GM21825 (cell line): Measurements from ENCODE around the gene TNF.

Source experiments
- ATAC-seq: cut with Tn5 transposase; IDR thresholded peaks from one replicate; pipeline ENCODE4 v1.9.1; 2021; ENCODE audit warnings: mild to moderate bottlenecking, moderate library complexity; ENCODE audit not compliant: unreplicated experiment

The TNF gene

DNA sequence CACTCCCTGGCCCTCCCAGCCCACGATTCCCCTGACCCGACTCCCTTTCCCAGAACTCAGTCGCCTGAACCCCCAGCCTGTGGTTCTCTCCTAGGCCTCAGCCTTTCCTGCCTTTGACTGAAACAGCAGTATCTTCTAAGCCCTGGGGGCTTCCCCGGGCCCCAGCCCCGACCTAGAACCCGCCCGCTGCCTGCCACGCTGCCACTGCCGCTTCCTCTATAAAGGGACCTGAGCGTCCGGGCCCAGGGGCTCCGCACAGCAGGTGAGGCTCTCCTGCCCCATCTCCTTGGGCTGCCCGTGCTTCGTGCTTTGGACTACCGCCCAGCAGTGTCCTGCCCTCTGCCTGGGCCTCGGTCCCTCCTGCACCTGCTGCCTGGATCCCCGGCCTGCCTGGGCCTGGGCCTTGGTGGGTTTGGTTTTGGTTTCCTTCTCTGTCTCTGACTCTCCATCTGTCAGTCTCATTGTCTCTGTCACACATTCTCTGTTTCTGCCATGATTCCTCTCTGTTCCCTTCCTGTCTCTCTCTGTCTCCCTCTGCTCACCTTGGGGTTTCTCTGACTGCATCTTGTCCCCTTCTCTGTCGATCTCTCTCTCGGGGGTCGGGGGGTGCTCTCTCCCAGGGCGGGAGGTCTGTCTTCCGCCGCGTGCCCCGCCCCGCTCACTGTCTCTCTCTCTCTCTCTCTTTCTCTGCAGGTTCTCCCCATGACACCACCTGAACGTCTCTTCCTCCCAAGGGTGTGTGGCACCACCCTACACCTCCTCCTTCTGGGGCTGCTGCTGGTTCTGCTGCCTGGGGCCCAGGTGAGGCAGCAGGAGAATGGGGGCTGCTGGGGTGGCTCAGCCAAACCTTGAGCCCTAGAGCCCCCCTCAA, 3.1 kb upstream of the TNF start, which contains the start of gene LTA:
Gene LTA (plus strand): TSS at position 249 of the 871 bp plus-strand sequence. CDS start 454 bp downstream, at position 703.
- peak; percentile 32 for ATAC-seq

DNA sequence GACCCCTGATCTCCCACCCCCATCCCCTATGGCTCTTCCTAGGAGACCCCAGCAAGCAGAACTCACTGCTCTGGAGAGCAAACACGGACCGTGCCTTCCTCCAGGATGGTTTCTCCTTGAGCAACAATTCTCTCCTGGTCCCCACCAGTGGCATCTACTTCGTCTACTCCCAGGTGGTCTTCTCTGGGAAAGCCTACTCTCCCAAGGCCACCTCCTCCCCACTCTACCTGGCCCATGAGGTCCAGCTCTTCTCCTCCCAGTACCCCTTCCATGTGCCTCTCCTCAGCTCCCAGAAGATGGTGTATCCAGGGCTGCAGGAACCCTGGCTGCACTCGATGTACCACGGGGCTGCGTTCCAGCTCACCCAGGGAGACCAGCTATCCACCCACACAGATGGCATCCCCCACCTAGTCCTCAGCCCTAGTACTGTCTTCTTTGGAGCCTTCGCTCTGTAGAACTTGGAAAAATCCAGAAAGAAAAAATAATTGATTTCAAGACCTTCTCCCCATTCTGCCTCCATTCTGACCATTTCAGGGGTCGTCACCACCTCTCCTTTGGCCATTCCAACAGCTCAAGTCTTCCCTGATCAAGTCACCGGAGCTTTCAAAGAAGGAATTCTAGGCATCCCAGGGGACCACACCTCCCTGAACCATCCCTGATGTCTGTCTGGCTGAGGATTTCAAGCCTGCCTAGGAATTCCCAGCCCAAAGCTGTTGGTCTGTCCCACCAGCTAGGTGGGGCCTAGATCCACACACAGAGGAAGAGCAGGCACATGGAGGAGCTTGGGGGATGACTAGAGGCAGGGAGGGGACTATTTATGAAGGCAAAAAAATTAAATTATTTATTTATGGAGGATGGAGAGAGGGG, 1.9 kb upstream of the TNF start:
- no peak for ATAC-seq

DNA sequence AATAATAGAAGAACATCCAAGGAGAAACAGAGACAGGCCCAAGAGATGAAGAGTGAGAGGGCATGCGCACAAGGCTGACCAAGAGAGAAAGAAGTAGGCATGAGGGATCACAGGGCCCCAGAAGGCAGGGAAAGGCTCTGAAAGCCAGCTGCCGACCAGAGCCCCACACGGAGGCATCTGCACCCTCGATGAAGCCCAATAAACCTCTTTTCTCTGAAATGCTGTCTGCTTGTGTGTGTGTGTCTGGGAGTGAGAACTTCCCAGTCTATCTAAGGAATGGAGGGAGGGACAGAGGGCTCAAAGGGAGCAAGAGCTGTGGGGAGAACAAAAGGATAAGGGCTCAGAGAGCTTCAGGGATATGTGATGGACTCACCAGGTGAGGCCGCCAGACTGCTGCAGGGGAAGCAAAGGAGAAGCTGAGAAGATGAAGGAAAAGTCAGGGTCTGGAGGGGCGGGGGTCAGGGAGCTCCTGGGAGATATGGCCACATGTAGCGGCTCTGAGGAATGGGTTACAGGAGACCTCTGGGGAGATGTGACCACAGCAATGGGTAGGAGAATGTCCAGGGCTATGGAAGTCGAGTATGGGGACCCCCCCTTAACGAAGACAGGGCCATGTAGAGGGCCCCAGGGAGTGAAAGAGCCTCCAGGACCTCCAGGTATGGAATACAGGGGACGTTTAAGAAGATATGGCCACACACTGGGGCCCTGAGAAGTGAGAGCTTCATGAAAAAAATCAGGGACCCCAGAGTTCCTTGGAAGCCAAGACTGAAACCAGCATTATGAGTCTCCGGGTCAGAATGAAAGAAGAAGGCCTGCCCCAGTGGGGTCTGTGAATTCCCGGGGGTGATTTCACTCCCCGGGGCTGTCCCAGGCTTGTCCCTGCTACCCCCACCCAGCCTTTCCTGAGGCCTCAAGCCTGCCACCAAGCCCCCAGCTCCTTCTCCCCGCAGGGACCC, 981 bp upstream of the TNF start:
- ATAC-seq = no peak

- no peak for ATAC-seq
These were observed 754 bp downstream of the TNF start for GRCh38 chr6:31575952-31576685.

- ATAC-seq = no peak
These were observed 1.7 kb downstream of the TNF start for GRCh38 chr6:31576897-31577578.

GRCh38 chr6:31577579-31577966, 2.2 kb downstream of the TNF start:
- ATAC-seq = no peak

GRCh38 chr6:31578184-31579118, 3.1 kb downstream of the TNF start:
- ATAC-seq = no peak

- no peak for ATAC-seq
These were observed 3.7 kb downstream of the TNF start for GRCh38 chr6:31579119-31579505.

DNA sequence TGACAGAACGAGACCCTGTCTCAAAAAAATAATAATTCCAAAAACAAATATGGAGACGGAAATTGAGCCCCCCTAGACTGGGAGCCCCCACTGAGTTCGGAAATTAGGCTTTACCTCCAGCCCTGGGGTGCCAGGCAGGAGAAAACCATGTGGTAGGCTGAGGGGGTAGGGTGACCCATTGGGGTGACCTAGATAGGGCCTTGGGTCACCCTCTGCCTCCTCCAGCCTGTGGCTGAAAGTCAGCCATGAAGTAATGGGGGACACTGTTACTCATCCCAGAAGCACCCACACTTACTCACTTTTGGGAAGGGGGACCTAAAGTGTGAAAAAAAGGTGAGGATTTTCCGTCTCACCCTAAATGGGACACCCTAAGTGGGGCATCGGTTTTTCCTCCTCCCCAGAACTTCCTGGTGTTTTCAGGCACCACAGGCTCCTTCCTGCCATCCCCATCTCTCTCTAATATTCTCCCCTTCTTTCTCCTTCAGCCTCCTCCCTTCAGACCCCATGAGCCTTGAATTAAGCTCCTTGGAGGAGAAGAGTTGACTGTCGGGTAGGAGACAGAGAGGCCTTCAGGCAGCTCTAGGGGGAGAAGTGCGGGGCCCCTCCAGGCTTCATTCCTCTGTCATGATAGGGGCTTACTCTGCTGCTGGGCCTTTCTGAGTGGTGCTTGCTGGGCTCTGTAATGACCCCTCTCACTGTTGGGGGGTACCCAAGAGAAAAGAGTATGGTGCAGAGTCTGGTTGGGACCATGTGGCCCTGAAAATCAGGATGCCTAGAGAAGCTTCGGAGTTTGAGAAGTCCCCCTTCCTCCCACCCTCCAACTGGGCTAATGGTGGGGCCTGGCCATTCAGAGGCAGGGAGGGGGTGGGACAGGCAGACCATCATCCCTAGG, 4.4 kb downstream of the TNF start:
- no peak for ATAC-seq

DNA sequence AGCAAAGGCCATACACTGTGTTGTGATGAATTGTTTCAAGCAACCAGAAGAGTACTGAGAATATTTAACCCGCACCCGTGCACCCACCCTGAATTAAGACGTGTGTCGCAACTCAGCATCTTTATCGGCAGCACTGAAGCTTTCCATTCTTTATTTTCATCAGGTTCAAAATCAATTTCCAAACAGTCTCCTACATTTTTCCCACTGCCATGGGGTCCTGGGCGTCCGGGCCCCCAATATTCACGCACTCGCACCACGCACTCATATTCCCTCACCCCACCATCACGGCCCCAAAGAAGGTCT, 5.0 kb downstream of the TNF start:
- ATAC-seq = no peak

GRCh38 chr6:31580807-31581433, 5.6 kb downstream of the TNF start:
- peak; percentile 39 for ATAC-seq

GRCh38 chr6:31581434-31582229, 6.3 kb downstream of the TNF start:
- no peak for ATAC-seq

DNA sequence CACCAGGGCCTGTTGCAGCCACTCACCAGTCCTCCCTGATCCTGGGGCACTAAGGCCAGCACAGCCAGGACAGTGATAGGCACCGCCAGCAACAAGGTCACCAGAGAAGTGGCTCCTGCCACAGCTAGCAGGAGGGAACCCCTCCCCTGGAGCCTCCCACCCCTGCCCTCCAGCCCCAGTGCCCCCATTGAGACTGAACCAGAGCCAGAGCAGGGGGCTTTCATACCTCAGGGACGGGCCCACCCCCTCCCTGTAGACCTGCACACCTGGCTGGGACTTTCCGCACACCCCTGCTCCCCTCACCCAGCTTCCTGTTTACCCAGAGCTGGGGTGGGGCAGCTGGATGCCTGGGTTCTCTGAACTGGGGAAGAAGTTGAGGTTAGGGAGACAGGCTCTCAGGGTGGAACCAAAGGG, 6.9 kb downstream of the TNF start, which contains the start of gene LTB:
Gene LTB (minus strand): TSS at position 195 of the 414 bp plus-strand sequence. CDS start 7 bp downstream, at position 188.
- ATAC-seq = no peak

DNA sequence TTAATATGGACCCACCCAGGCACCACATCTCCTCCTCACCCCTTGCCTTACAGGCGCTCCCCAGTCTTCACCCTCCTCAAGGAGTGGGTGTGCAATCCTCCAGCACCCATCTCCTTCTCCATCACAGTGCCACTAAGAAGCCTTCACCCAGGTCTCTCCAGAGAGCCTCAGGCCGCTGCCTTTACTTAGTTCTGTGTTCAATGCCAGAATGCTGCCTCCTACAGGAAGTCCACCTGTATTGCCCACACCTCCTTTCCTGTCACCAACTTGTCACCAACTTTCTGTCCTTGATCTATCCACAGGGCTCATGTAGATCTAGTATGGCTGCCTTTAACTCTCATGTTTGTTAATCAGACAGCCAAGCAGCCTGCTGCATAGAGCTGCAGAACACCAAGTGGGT, 10.1 kb downstream of the TNF start:
- no peak for ATAC-seq

DNA sequence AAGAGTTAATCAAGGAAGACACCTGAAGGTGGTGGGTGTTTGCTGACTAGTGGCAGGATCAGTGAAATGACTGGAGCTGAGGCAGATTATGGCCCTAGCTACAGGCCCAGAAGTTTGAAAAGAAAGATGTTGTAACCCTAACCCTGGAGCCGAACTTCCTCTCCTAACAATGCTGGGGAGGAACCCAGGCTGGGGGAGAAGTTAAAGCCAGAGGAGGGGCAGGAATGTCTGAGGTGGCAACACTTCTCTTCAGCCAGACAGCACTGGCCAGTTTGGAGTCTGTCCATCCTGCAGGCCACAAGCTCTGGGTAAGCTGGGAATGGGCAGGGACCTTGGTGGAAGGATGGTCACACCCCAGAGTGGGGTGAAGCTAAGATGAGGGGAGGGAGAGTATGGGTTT, 10.6 kb downstream of the TNF start, which contains the start of gene LST1:
Gene LST1 (plus strand): TSS at position 270 of the 400 bp plus-strand sequence. CDS start 1,023 bp downstream, outside the sequence.
- ATAC-seq = no peak
